ENCODE measurements around the gene SPATA45. TPM values are rescaled to one million over a fixed set of nuclear protein-coding genes. Genes with fewer than 3 reads are reported as not detected.

The SPATA45 gene
- not detected for total RNA-seq
- polyA plus RNA-seq = not detected

- POLR2A ChIA-PET = no interaction called here
- Mint-ChIP-seq H3K4me3 (no peak within 1 kb of the TSS), H3K36me3 (peaks cover 0 to 7% (median 2%) of the 10 kb centered on the region in 3 donors), H3K27ac (no peak within 1 kb of the TSS), H3K27me3 (peaks cover 0 to 3% of the 10 kb centered on the region in 2 donors), H3K4me1 (no peaks in the 10 kb centered on the region), H3K9me3 (peaks cover 0 to 5% (median 0%) of the 10 kb centered on the region in 5 donors)
- Histone ChIP-seq H3K36me3 (ENCODE audit: insufficient read depth, low read length) (no peaks in the 10 kb centered on the region), H3K27ac (ENCODE audit: low read depth, low read length) (no peak within 1 kb of the TSS), H3K4me1 (ENCODE audit: insufficient read depth, low read length) (no peaks in the 10 kb centered on the region), H3K27me3 (ENCODE audit: insufficient read depth, low read length, poor library complexity, severe bottlenecking) (no peaks in the 10 kb centered on the region), H3K9me3 (ENCODE audit: low read length) (no peaks in the 10 kb centered on the region), H3K4me3 (ENCODE audit: low read length) (no peak within 1 kb of the TSS)
- no peak for DNase-seq
- CTCF ChIA-PET = no interaction called here
Measured at GRCh38 chr1:212847549-212847948, at the start of gene SPATA45. Gene SPATA45, minus strand, starts transcription at chr1:212847649. Its CDS starts 11,500 bp downstream, at chr1:212836149.

GRCh38 chr1:212892108-212892507 is 44.7 kb upstream of the SPATA45 start:
- Histone ChIP-seq H3K4me1 (ENCODE audit: insufficient read depth, low read length) (no peaks in the 10 kb centered on the region), H3K27ac (ENCODE audit: low read depth, low read length) (no peak overlapping the region), H3K27me3 (ENCODE audit: insufficient read depth, low read length, poor library complexity, severe bottlenecking) (no peaks in the 10 kb centered on the region), H3K9me3 (ENCODE audit: low read length) (no peaks in the 10 kb centered on the region), H3K36me3 (ENCODE audit: insufficient read depth, low read length) (peaks cover 19% of the 10 kb centered on the region), H3K4me3 (ENCODE audit: low read length) (no peak overlapping the region)
- no peak for DNase-seq
- no peak overlapping the region for H3K27ac Mint-ChIP-seq
- ChIA-PET POLR2A (no interaction called here), CTCF (no interaction called here)
- H3K4me3 Mint-ChIP-seq = no peak overlapping the region
- no peaks in the 10 kb centered on the region for H3K27me3 Mint-ChIP-seq
- no peaks in the 10 kb centered on the region for H3K4me1 Mint-ChIP-seq
- H3K9me3 Mint-ChIP-seq = no peaks in the 10 kb centered on the region
- peaks cover 39 to 84% (median 45%) of the 10 kb centered on the region in 3 donors for H3K36me3 Mint-ChIP-seq

GRCh38 chr1:212884592-212884991 is 37.1 kb upstream of the SPATA45 start:
- peaks cover 0 to 2% of the 10 kb centered on the region in 2 donors for H3K27me3 Mint-ChIP-seq
- H3K36me3 Mint-ChIP-seq = peaks cover 4 to 64% (median 20%) of the 10 kb centered on the region in 3 donors
- Histone ChIP-seq H3K36me3 (ENCODE audit: insufficient read depth, low read length) (peaks cover 6% of the 10 kb centered on the region), H3K4me3 (ENCODE audit: low read length) (no peak overlapping the region), H3K27me3 (ENCODE audit: insufficient read depth, low read length, poor library complexity, severe bottlenecking) (no peaks in the 10 kb centered on the region), H3K27ac (ENCODE audit: low read depth, low read length) (no peak overlapping the region), H3K9me3 (ENCODE audit: low read length) (no peaks in the 10 kb centered on the region), H3K4me1 (ENCODE audit: insufficient read depth, low read length) (no peaks in the 10 kb centered on the region)
- ChIA-PET POLR2A (no interaction called here), CTCF (no interaction called here)
- H3K27ac Mint-ChIP-seq = no peak overlapping the region
- no peaks in the 10 kb centered on the region for H3K4me1 Mint-ChIP-seq
- H3K4me3 Mint-ChIP-seq = no peak overlapping the region
- no peak for DNase-seq
- H3K9me3 Mint-ChIP-seq = no peaks in the 10 kb centered on the region

GRCh38 chr1:212879947-212880690 is 32.7 kb upstream of the SPATA45 start:
- DNase-seq = no peak
- peaks cover 0 to 2% of the 10 kb centered on the region in 2 donors for H3K27me3 Mint-ChIP-seq
- no peak overlapping the region for H3K27ac ChIP-seq (ENCODE audit: low read depth, low read length)
- no peak overlapping the region for H3K27ac Mint-ChIP-seq
- POLR2A ChIA-PET = no interaction called here
- H3K4me3 ChIP-seq (ENCODE audit: low read length) = no peak overlapping the region
- CTCF ChIA-PET = no interaction called here
- H3K36me3 ChIP-seq (ENCODE audit: insufficient read depth, low read length) = peaks cover 3% of the 10 kb centered on the region
- no peaks in the 10 kb centered on the region for H3K27me3 ChIP-seq (ENCODE audit: insufficient read depth, low read length, poor library complexity, severe bottlenecking)
- peak overlapping the region in 1 of 7 donors; percentile 11 for H3K4me3 Mint-ChIP-seq
- H3K36me3 Mint-ChIP-seq = peaks cover 6 to 52% (median 14%) of the 10 kb centered on the region in 3 donors
- no peaks in the 10 kb centered on the region for H3K9me3 ChIP-seq (ENCODE audit: low read length)
- H3K4me1 Mint-ChIP-seq = no peaks in the 10 kb centered on the region
- H3K9me3 Mint-ChIP-seq = no peaks in the 10 kb centered on the region
- H3K4me1 ChIP-seq (ENCODE audit: insufficient read depth, low read length) = no peaks in the 10 kb centered on the region

- H3K27me3 Mint-ChIP-seq = no peaks in the 10 kb centered on the region
- H3K36me3 Mint-ChIP-seq = peaks cover 16 to 50% (median 21%) of the 10 kb centered on the region in 3 donors
- Histone ChIP-seq H3K36me3 (ENCODE audit: insufficient read depth, low read length) (peaks cover 8% of the 10 kb centered on the region), H3K4me1 (ENCODE audit: insufficient read depth, low read length) (no peaks in the 10 kb centered on the region), H3K27me3 (ENCODE audit: insufficient read depth, low read length, poor library complexity, severe bottlenecking) (no peaks in the 10 kb centered on the region), H3K27ac (ENCODE audit: low read depth, low read length) (no peak overlapping the region), H3K4me3 (ENCODE audit: low read length) (no peak overlapping the region), H3K9me3 (ENCODE audit: low read length) (no peaks in the 10 kb centered on the region)
- POLR2A ChIA-PET = no interaction called here
- H3K4me3 Mint-ChIP-seq = no peak overlapping the region
- H3K9me3 Mint-ChIP-seq = no peaks in the 10 kb centered on the region
- no peaks in the 10 kb centered on the region for H3K4me1 Mint-ChIP-seq
- DNase-seq = no peak
- no peak overlapping the region for H3K27ac Mint-ChIP-seq
- CTCF ChIA-PET = no interaction called here
Measured at GRCh38 chr1:212878418-212878817, 31.0 kb upstream of the SPATA45 start.

- Histone ChIP-seq H3K4me3 (ENCODE audit: low read length) (no peak overlapping the region), H3K36me3 (ENCODE audit: insufficient read depth, low read length) (peaks cover 8% of the 10 kb centered on the region), H3K4me1 (ENCODE audit: insufficient read depth, low read length) (no peaks in the 10 kb centered on the region), H3K9me3 (ENCODE audit: low read length) (no peaks in the 10 kb centered on the region), H3K27ac (ENCODE audit: low read depth, low read length) (no peak overlapping the region), H3K27me3 (ENCODE audit: insufficient read depth, low read length, poor library complexity, severe bottlenecking) (no peaks in the 10 kb centered on the region)
- peak overlapping the region in 1 of 8 donors; percentile 23 for H3K27ac Mint-ChIP-seq
- ChIA-PET CTCF (no interaction called here), POLR2A (no interaction called here)
- no peak for DNase-seq
- no peaks in the 10 kb centered on the region for H3K27me3 Mint-ChIP-seq
- no peaks in the 10 kb centered on the region for H3K4me1 Mint-ChIP-seq
- H3K9me3 Mint-ChIP-seq = no peaks in the 10 kb centered on the region
- peaks cover 14 to 43% (median 18%) of the 10 kb centered on the region in 3 donors for H3K36me3 Mint-ChIP-seq
- H3K4me3 Mint-ChIP-seq = no peak overlapping the region
Measured at GRCh38 chr1:212873518-212873917, 26.1 kb upstream of the SPATA45 start.

GRCh38 chr1:212871976-212872375 is 24.5 kb upstream of the SPATA45 start:
- Mint-ChIP-seq H3K27me3 (no peaks in the 10 kb centered on the region), H3K27ac (peak overlapping the region in 3 of 8 donors; percentile 49 to 66 (median 60)), H3K4me3 (no peak overlapping the region), H3K9me3 (no peaks in the 10 kb centered on the region), H3K4me1 (no peaks in the 10 kb centered on the region), H3K36me3 (peaks cover 14 to 39% (median 14%) of the 10 kb centered on the region in 3 donors)
- Histone ChIP-seq H3K4me1 (ENCODE audit: insufficient read depth, low read length) (no peaks in the 10 kb centered on the region), H3K27ac (ENCODE audit: low read depth, low read length) (no peak overlapping the region), H3K4me3 (ENCODE audit: low read length) (no peak overlapping the region), H3K27me3 (ENCODE audit: insufficient read depth, low read length, poor library complexity, severe bottlenecking) (no peaks in the 10 kb centered on the region), H3K36me3 (ENCODE audit: insufficient read depth, low read length) (peaks cover 8% of the 10 kb centered on the region), H3K9me3 (ENCODE audit: low read length) (no peaks in the 10 kb centered on the region)
- POLR2A ChIA-PET = no interaction called here
- CTCF ChIA-PET = no interaction called here
- no peak for DNase-seq

GRCh38 chr1:212867192-212867591 is 19.7 kb upstream of the SPATA45 start:
- no peaks in the 10 kb centered on the region for H3K36me3 ChIP-seq (ENCODE audit: insufficient read depth, low read length)
- H3K4me1 ChIP-seq (ENCODE audit: insufficient read depth, low read length) = no peaks in the 10 kb centered on the region
- no peaks in the 10 kb centered on the region for H3K9me3 Mint-ChIP-seq
- no peaks in the 10 kb centered on the region for H3K27me3 ChIP-seq (ENCODE audit: insufficient read depth, low read length, poor library complexity, severe bottlenecking)
- no peak overlapping the region for H3K27ac ChIP-seq (ENCODE audit: low read depth, low read length)
- H3K27me3 Mint-ChIP-seq = no peaks in the 10 kb centered on the region
- CTCF ChIA-PET = no interaction called here
- H3K36me3 Mint-ChIP-seq = peaks cover 0 to 26% (median 1%) of the 10 kb centered on the region in 3 donors
- POLR2A ChIA-PET = no interaction called here
- DNase-seq = no peak
- H3K9me3 ChIP-seq (ENCODE audit: low read length) = no peaks in the 10 kb centered on the region
- H3K4me3 Mint-ChIP-seq = no peak overlapping the region
- H3K4me1 Mint-ChIP-seq = peaks cover 10 to 11% (median 10%) of the 10 kb centered on the region in 3 donors
- no peak overlapping the region for H3K27ac Mint-ChIP-seq
- H3K4me3 ChIP-seq (ENCODE audit: low read length) = no peak overlapping the region
